Measurements from ENCODE around the gene WNT5A.

The WNT5A gene

DNA sequence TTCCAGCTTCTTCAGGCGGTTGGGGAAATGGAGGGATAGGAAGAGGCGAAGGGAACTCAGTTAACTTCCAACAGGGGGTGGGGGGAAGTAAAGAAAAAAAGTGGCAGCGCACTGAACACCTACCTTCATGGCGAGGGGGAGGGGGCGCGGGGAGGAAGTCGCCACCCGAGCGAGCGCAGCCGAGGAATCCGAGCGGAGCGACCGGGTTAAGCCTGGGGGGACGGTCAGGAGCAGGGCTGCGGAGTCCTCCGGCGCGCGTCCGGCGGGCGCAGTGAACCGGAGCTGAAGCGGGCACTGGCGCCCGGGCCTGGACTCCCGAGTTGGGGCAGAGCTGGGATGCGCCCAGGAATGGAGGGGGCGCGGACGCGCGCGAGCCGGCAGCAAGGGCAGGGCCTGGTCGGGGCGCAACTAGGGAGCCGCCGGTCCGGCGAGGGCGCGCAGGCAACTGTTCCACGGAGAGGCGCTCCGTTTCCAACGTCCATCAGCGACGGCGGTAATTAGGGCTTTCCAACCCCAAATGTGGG, at the start of gene WNT5A:
WNT5A (minus strand) TSS at position 450 of the 524 bp plus-strand sequence; CDS start at position 129, 321 bp downstream.
- no peak for DNase-seq (ENCODE audit: low read depth in 2 of 2)

DNA sequence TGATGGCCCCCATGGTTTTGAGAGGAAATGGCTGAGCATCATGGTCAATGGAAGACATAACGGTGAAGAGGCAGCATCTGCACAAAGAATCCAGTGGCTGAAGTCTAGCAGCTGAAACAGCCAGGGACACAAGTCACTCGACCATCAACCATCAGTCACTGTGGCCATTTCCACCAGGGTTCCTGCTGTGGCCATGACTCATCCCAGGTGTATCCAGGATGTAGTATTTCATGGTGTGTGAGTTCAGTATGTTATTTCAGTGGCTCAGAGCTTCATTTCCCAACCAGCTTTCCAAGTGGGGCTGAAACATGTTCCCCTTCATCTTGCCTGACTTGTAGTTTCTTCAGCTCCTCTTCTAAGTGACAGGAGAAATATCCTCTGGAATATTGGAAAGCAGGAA, 47.8 kb upstream of the WNT5A start:
- DNase-seq (ENCODE audit: low read depth in 2 of 2), result no peak

DNA sequence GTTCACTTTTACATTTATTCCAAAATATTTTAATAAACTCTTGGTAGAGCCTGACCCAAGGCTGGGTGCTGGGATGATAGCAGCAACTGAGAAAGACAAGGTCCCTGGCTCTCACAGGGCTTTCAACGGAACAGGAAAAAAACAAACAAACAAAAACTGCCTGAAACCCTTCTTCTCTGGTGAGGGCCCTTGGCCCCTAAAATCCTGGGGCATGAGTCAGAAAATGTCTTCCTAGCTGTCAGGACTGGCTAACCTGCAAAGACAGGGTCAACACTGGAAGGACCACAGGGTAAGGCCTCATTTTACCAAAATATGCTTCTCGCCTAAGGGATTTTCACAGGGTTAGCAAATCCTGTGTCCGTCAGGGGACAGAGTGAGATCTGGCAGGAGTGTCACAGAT, 45.7 kb upstream of the WNT5A start:
- no peak for DNase-seq (ENCODE audit: low read depth in 2 of 2)

DNA sequence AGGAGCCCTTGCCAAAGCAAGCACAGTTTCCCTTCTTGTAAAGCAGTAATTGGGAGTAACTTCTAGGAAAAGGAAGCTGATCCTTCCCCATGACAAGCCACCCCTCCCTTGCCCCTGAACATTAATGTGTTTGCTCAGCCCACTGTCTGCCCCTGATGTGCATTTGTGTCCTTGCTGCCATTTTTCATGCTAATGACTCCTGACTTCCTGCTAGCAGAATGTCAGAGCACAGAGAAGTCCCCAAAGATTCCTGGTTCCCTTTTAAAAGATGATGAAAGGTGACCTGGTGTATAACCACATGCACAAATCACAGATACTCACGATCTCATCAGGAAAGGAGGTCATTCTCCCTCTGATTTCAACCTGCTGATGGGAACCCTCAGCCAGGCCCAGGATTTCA, 44.2 kb upstream of the WNT5A start:
- no peak for DNase-seq (ENCODE audit: low read depth in 2 of 2)

DNA sequence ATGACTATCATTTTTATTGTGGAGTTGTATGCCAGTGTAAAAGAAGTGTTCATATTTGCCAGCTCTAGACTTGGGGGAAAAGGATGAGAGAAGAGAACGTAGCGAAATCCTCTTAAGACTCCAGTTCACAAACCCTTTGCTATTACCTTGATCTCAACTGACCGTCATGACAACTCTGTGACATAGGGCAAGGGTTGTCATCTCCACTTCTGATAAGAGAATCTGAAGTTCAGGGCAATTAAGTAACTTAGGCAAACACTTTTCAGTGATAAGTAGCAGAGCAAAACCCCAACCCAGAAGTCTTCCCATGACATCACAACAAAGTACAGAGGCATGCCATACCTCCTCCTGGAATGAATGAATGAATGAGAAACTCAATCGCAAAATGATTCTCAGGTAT, 40.3 kb upstream of the WNT5A start:
- no peak for DNase-seq (ENCODE audit: low read depth in 2 of 2)

DNA sequence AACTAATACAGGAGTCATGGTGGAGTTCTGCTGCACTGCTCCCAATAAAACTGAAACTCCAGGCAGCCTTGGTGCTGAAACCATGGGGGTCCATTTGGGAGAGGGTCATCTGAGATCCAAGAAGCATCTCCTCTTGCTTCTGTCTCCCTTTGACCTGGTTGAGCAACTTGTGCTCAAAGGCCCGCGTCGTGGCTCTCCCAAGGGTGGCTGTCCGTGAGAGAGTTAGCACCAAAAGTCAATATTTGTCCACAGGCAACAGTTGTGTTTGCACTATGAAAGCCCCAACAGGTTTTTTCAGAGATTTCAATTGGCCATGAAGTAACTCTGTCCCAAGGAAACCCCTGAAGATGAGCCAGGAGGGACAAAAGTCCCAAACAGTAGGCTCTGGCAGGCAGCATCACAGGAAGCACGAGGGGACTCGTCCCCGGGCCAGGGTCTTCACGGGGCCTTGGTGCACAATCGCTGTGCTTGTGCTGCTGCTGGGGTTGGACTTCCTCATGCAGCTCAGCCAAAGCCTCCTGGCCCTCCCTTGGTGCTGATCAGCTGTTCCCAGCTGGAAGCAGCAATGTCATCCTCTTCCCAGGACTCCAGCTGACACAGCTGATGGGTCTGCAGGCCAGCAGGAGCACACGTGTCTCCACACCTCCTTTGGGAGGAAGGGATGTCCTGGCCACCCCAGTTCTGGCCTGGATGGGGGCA, 39.4 kb upstream of the WNT5A start:
- DNase-seq (ENCODE audit: low read depth in 2 of 2), result no peak

DNA sequence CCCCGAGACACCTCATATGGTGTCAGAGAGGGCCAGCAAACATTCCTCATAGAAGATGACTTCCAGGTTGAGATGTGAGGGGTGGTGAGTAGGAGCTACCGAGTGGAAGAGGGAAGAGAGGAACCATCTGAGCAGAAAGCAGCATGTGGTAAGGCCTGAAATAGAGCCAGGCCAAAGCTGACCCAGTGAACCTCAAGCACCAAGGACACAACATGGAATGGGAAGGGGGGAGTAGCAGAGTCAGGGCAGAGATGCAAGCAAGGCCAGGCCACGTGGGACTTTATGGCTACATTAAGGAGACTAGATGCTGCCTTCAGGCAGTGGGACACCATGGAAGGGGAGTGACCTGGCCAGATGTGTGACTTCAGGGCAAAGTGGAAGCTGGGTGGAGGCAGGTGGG, 38.3 kb upstream of the WNT5A start:
- no peak for DNase-seq (ENCODE audit: low read depth in 2 of 2)

DNA sequence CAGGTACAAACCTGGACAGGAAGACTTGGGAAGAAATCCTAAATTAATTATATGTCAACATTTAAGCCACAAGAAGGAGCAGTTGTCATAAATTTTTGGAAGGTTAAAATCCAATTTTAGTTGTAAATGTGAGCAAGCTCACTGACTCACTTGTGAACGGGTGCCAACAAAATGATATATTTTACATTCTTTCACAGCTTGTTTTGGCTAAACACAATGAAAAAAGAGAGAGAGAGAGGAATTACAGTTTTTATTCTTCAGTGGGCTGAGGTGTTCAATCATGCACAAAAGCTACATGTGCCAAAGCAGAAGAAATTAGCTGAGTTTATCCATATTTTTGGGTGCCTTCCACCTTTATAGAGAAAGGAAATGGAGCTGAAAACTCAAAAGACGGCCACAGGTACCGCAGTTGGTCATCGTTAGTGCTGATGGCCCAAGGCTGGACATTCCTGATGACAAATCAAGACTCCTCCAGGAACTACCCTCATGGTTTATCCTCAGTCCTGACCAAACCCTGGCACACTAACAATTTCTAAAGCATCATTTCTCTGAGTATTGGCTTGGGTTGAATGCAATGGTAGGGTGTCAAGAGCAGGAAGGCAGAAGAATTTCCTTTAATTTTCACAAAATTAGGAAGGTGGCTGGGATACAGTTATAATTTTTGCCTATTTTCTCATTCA, 37.6 kb upstream of the WNT5A start:
- no peak for DNase-seq (ENCODE audit: low read depth in 2 of 2)

DNA sequence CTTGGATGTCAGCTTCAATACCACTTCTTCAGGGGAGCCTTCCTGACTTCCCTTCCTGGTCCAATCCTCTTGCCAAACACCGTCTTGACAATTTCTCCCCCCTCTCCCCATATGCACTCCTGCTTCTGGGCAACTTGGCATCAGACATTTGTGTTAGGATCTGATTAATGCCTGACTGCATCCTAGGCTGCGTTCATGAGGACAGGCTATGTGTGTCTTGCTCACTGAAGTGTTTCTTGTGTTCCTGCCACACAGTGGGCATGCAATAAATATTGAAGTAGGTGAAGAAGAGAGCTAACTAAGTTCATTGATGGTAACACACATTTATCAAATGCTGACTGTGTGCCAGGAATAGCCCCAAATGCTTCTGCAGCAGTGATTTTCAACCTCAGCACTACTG, 36.4 kb upstream of the WNT5A start:
- no peak for DNase-seq (ENCODE audit: low read depth in 2 of 2)

DNA sequence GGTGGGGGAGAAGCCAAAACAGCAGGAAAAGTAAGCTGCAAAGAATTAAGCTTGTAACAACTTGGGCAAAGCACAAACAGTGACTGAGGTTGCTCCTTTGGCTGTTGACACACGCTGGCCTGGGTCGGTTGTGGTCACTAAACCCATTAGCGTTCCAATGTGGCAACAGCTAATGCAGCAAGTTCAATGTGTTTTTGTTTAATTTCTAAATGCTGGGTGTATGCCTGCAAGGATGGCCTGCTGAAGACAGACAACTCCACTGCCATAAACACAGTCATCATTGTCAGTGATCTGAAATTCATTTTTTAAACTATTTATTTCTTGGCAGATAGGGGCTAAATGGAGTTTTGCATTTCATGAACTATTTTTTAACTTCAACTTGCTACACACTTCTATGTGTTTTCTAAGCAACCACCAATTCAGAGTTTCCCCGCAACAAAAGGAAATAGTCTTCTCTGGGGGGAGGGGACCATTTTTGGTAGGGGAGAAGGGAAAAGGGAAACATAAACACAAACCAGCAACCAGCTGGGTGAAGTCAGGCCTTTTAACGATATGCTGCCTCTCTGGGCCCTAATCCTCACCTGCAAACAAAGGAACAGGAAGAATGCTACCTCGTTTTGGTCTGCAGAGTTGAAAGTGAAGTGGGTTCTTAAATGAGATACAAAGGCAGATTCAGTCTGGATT, 34.8 kb upstream of the WNT5A start:
- no peak for DNase-seq (ENCODE audit: low read depth in 2 of 2)

DNA sequence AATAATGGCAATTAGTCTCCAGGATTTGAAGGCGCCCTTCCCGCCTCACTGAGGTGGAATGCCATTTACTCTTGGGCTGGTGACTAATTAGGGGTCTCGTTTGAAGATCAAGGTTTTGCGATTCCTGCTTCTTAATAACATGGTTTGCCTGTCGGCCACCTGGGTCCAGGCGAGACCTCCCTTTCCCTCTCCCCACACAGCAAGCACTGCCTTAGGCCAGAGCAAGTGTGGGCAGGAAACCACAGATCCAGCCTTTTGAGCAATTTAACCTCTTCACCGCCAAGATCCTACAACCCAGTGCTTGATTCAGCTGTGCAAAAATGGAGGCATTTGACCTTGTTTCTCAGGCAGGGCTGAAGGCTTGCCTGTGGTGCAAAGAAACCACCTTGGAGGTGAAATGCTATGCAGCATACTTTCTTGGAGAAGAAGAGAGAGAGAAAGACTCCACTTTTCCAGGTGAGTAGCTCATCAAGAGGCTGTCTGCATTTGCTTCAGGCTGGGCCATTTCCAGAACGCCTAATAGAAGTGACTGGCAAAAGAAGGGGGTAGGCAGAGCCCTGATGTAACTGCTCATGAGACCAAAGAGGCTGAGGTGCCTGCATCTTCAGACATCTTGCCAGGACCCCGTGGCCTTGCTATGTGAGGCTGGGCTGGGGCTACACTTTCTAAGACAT, 34.1 kb upstream of the WNT5A start:
- DNase-seq (ENCODE audit: low read depth in 2 of 2), result no peak

DNA sequence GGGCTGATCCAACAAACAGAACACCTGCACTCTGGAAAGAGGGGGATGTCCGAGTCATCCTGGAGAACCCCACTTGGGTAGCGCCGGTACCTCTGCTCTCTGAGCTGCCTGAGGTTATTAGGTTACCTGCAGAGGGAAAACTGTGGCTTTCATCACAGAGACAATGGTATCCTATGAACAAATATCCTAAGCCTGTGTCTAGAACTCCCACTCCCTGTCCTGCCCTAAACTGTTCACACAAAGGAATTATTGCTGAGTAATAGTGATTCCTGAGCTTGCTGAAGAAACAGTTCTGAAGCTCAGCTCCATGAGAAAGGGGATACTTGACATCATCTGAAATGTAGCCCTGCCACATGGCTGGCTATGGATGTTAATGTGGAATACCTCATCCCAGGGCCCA, 31.9 kb upstream of the WNT5A start:
- DNase-seq (ENCODE audit: low read depth in 2 of 2), result no peak

DNA sequence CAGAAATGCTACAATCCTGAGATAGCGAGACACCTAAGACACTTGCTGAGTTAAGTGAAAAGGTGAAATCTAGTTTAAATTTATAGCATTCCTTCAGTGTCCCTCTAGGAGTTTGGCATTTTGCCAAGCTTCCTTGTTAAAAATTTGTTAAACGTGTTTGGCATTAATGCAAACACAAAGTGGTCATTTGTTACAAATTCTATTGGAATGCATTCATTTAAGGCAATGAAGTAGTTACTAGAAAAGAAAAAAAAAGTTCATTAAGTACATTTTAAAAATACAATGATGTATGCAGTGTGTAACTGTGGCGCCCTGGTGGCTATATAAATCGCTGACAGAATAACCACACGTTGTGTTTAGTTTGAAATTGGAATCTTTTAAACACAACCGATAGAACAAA, 31.3 kb upstream of the WNT5A start:
- no peak for DNase-seq (ENCODE audit: low read depth in 2 of 2)

DNA sequence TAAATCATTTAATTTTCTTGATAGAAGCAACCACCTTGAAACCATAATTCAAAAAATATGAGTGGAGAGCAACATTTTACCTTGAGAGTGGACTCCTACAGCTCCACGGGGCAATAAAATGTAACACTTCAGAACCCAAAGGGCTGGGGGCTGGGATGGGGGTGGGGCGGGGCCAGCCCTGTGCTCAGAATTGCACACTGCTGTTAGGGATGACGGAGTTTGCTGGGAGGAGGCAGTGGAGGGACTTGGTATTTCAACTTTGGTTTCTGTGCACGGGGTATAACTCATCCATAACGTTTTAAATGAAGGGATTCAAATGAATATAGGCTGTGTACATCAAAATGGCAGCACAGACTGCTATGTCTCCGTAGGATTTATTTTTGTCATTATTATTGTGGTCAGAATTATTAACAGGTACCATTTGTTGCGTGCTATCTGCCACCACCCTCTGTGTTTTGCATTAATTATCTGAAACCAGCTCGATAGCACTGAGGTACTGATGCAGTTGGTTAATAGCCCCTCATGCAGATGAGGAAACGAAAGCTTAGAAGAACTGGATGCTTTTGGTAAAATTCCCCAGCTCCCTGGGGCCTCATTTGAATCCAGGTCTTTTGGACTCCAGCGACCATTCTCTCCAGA, 29.4 kb upstream of the WNT5A start:
- no peak for DNase-seq (ENCODE audit: low read depth in 2 of 2)

DNA sequence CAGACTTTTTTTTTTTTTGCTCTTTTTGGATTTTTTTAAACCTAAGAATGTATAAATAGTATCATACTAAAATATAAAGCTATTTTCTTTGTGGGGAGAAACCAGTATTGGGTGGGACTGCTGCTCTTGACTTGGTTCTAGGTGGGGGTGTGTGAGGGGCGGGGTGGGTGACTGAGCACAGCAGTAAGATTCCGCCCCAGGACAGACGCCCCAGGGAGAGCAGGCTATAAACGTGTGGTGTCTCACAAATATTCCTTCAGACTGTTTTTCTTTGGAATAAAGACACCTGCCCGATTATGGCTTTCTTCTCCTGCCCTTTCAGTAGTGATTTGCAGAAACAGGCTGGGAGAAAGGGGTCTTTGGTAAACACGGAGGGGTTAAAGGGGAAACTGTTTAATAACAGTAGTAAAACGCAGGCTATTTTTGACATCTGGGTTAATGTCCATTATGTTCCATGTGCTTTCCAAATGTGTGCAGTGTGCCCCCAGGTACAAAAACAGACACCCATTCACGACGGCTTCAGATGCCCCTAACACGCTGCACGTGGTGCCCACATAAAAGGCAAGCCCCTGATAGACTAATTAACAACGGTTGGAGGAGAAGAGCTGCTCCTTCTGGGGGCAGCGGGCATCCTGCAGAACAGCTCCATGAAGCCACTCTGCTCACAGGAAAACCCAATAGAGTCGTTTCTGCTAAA, 28.6 kb upstream of the WNT5A start:
- no peak for DNase-seq (ENCODE audit: low read depth in 2 of 2)

DNA sequence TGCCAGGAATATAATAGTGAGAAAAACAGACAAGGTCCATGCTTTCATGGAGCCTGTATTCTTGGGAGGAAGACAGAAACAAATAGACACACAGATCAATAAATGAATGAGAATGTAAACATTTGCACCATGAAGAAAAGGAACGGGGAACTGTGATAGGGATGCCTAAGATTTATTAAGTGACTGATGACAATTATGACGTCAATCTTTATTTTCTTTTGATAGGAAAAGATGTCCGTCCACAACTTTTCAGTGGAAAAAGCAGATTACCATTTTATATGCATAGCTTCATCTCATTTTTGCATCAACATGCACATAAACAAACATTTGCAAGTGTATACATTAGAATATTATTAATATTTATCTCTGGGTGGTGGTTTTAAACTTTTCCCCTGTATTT, 27.9 kb upstream of the WNT5A start:
- DNase-seq (ENCODE audit: low read depth in 2 of 2), result no peak

DNA sequence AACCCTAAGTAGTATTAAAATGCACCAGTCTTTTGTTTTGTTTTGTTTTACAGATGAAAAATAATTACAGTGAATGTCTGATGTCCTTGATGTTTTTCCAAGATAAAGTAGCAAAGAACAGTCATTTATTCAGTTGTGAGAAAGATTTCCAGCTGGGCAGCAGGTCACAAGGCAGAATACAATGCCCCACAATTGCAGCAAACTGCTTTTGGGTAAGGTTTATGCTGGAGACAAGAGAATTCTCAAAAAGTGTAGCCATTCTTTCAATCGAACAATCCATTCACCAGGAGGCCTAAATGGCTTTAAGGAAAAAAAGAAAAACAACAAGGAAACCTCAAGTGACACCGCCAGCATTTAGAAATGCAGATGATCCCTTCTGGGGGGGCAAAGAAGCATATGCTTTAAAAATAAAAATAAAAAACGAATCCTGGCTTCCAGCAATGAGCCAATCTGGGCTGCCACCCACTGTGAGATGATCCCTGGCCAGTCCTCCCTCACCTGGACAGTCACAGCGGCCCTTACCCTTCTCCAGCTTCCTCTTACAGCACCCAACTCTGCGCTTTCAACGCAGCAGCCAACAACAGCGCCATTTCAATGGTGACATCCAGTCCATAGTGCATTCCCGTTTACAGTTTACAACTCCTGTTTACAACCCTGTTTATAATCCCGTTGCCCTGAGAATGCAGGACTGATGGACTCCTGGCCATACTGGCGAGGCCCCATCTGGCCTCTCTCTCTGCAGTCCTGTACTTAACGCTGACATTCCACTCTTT, 25.7 kb upstream of the WNT5A start:
- DNase-seq (ENCODE audit: low read depth in 2 of 2), result no peak

DNA sequence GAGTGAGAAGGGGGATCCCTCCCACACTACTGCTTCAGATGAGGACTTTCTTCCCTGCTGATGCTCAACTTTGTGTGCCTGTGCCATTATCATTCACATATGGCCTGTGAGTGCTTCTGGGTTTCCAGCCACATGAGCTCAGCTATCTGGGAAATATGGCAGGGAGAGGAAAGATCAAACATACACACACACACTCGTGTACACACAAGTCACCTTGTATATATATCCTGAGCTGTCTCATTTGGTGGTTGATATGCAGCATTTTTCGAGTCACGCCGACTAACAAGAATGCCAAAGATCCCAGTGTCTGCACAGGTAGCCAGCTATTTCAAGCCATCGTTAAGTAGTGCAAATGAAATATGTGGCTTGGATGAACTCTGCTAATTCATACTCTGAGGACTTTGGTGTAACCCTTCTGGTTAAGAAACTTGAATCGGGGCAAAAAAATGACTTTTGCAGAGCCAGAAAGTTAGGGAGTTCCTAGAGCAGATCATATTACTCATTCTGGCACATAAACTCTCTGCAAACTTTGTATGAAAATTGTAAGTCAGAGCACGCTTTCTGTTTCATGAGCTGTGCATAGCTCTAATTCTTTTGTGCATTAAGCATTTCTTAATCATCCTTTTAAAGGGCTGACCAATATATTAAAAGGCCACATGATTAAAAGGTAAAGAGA, 24.9 kb upstream of the WNT5A start:
- DNase-seq (ENCODE audit: low read depth in 2 of 2), result no peak

DNA sequence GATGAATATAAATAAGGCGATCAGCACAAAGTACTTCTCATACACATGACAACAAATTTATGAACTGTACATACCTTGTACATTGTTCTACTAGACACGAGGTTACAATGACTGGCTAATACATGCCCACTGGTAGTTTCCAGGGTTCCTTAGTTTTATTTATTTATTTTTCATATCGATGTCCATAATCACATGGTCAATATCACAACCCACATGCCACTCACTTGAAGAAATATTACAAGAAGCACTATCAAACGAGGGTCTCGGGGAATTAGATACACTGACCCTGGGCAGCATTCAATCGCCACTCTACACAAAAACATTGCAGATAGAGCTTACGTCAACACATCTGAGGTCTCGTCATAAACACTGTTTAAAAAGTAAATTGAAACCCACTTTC, 21.2 kb upstream of the WNT5A start:
- no peak for DNase-seq (ENCODE audit: low read depth in 2 of 2)

DNA sequence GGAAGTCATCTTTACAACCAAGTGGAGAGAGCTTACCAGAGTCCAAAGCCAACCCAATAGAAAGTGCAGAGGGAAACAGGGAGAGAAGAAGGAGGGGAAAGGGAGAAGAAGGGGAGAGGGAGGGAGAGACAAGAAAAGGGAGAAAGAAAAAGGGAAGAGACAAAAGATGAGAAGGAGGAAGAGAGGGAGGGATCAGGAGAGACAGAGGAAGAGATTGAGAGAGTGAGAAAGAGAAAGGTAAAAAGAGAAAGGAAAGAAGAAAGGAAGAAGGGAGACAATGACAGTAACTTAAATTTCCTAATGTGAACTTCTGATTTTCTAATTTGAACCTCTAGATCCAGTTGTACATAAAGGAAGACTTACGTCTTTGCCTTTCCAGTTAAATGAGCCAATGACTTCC, 20.7 kb upstream of the WNT5A start:
- DNase-seq (ENCODE audit: low read depth in 2 of 2), result no peak

Data from activated CD8-positive, alpha-beta memory T cell treated with anti-CD3 and anti-CD28 coated beads for 4 hours (primary cell).